GM03348 (cell line): ENCODE results near the gene MPL.
A peak's percentile ranks its signal among the peaks of the same experiment; 100 is the strongest.
"Not testable (repeated sequence)": the region's sequence is repeated elsewhere in the genome, so short reads cannot be mapped to it uniquely, and the experiment has no call there.

Experiments
- DNase-seq: peaks from one replicate; pipeline ENCODE4 v3.0.0; 2012; ENCODE audit warnings: low spot score

Gene MPL

GRCh38 chr1:43357251-43357650 lies 19.6 kb downstream of the MPL start:
- no peak for DNase-seq

GRCh38 chr1:43358121-43358745 lies 20.6 kb downstream of the MPL start:
- peak; percentile 50 for DNase-seq

GRCh38 chr1:43358746-43359693 lies 21.4 kb downstream of the MPL start, which contains the start of gene CDC20:
CDC20 (plus strand) TSS chr1:43358981; CDS start chr1:43359216, 235 bp downstream.
- DNase-seq: peak; percentile 97

- no peak for DNase-seq
Measured at GRCh38 chr1:43359696-43360095, 22.1 kb downstream of the MPL start.

GRCh38 chr1:43360616-43361015 lies 23.0 kb downstream of the MPL start:
- DNase-seq: no peak

GRCh38 chr1:43363283-43363934 lies 25.8 kb downstream of the MPL start:
- no peak for DNase-seq

GRCh38 chr1:43363935-43364525 lies 26.4 kb downstream of the MPL start:
- no peak for DNase-seq

GRCh38 chr1:43365678-43366077 lies 28.1 kb downstream of the MPL start:
- DNase-seq: no peak

- DNase-seq: no peak
Measured at GRCh38 chr1:43366179-43366578, 28.6 kb downstream of the MPL start.

GRCh38 chr1:43366601-43367025 lies 29.0 kb downstream of the MPL start:
- peak; percentile 37 for DNase-seq

- peak; percentile 89 for DNase-seq
Measured at GRCh38 chr1:43367026-43367903, 29.6 kb downstream of the MPL start.

- peak; percentile 99 for DNase-seq
Measured at GRCh38 chr1:43367904-43368645, 30.5 kb downstream of the MPL start, which contains the start of gene ELOVL1. ELOVL1 (minus strand) TSS chr1:43368011; CDS start chr1:43365609, 2,402 bp downstream.

GRCh38 chr1:43368646-43369020 lies 31.0 kb downstream of the MPL start:
- DNase-seq: no peak

GRCh38 chr1:43369779-43370178 lies 32.2 kb downstream of the MPL start:
- DNase-seq: not testable (repeated sequence)

- DNase-seq: no peak
Measured at GRCh38 chr1:43370564-43370963, 32.9 kb downstream of the MPL start.

- no peak for DNase-seq
Measured at GRCh38 chr1:43372172-43372571, 34.6 kb downstream of the MPL start.

GRCh38 chr1:43373066-43373940 lies 35.7 kb downstream of the MPL start:
- DNase-seq: peak; percentile 82

GRCh38 chr1:43376723-43377235 lies 39.2 kb downstream of the MPL start:
- DNase-seq: no peak

- DNase-seq: no peak
Measured at GRCh38 chr1:43377831-43378230, 40.2 kb downstream of the MPL start.
